HG02642 (cell line): ENCODE measurements around the gene ABTB2.
"Not testable (repeated sequence)": the region's sequence is repeated elsewhere in the genome, so short reads cannot be mapped to it uniquely, and the experiment has no call there.

Experiments used
- ATAC-seq: cut with Tn5 transposase; IDR thresholded peaks from one replicate; pipeline ENCODE4 v1.9.1; 2021; ENCODE audit warnings: mild to moderate bottlenecking; ENCODE audit not compliant: unreplicated experiment, poor library complexity

Gene ABTB2

DNA sequence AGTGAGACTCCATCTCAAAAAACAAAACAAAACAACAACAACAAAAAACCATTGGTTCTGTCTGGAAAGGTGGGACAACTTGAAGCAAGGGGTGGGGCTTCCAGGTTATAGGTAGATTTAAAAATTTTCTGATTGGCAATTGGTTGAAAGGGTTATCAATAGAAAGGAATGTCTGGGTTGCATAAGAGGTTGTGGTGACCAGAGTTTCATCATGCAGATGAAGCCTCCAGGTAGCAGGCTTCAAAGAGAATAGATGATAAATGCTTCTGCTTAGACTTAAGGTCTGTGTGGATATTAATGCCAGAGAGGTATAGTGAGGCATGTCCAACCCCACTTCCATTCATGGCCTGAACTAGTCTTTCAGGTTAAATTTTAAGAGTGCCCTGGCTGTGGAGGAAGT lies 135.8 kb downstream of the ABTB2 start:
- no peak for ATAC-seq

DNA sequence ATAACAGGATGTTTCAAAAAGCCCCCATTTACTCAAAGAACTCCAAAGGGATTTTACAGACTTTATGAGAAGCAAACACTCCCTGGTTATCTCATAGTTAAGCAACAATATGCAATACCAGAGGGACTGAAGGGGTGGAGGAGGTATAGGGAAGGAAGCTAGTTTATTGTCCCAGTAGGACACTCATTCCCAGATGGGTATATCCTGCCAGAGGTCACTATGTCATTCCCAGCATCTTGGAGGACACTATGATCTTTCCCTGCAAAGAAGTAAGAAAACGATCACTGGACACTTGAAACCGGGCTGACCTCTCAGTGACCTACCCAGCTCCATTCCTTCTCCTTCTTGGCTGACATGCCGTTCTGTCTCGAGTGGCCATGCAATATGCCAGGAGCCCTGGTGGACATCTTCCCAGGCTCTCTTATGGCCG lies 137.9 kb downstream of the ABTB2 start:
- ATAC-seq, result no peak

DNA sequence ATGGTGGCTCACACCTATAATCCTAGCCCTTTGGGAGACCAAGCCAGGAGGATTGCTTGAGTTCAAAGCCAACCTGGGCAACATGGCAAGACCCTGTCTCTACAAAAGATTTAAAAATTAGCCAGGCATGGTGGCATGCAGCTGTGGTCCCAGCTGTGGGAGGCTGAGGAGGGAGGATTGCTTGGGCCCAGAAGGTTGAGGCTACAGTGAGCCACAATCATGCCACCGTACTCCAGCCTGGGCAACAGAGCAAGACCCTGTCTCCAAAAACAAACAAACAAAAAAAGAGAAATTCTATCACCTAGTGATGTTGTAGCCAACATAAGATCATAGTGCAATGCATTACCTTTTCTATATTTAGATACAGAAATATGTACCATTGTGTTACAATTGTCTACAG lies 138.5 kb downstream of the ABTB2 start:
- no peak for ATAC-seq

DNA sequence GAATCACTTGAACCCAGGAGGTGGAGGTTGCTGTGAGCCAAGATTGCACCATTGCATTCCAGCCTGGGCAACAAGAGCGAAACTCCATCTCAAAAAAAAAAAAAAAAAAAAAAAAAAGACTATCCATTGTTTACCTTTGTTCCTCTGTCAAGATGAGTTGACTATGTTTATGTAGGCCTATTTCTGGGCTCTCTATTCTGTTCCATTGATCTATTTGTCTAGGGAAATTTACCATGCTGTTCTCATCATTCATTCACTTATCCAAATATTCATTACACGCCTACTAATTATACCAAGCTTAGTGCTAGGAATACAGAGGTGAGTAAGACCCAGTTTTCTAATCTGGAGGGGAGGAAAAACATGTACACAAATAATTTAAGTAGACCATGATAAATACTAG lies 139.1 kb downstream of the ABTB2 start:
- not testable (repeated sequence) for ATAC-seq

DNA sequence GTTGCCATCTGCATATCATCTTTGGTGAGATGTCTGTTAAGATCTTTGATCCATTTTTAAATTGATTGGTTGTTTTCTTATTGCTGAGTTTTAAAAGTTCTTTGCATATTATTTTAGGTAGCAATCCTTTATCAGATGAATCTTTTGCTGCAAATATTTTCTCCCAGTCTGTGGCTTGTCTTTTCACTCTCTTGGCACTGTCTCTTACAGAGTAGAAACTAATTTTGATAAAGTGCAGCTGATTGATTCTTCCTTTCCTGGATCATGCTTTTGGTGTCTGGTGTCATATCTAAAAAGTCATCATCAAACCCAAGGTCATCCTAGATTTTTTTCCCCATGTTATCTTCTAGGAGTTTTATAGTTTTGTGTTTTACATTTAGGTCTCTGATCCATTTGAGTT lies 139.7 kb downstream of the ABTB2 start:
- no peak for ATAC-seq

DNA sequence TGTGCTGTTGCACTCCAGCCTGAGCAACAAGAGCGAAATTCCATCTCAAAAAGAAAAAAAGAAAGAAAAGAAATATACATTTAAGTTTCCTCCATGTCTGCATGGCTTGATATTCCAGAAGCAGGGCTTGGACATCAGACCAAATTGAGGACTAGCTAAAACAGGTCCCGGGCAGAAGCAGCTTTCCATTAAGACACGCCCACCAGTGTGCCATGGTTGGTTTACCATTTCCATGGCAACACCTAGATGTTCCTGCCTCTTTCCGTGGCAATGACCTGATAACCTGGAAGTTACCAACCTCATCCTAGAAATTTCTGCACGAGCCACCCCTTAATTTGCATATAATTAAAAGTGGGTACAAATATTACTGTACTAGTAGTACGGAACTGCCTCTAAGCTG lies 141.1 kb downstream of the ABTB2 start:
- no peak for ATAC-seq

DNA sequence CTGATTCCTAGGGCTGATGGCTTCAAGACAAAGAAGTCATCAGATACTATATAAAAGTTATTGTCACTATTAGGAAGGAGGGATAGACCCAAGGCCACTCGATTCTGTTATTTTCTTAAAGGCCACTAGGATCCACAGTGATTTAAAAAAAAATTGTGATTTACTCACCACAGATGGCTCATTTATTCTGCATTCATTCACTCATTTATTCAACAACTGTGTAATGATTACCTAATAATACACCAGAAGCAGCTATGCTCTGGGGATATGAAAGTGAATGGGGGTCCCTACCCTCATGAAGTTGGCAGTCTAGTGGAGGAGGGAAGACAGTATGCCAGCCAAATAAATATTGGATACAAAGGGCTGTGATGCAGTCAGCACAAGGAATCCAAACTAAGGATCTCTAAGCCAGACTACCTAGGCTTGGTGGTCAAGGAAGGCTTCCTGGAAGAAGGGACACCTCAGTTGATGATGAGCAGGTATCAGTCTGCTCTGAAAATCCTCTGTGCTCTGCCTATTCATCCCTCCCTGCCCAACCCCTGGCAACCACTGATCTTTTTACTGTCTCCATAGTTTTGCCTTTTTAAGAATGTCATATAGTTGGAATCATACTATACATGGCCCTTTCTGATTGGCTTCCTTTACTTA lies 141.9 kb downstream of the ABTB2 start:
- no peak for ATAC-seq

DNA sequence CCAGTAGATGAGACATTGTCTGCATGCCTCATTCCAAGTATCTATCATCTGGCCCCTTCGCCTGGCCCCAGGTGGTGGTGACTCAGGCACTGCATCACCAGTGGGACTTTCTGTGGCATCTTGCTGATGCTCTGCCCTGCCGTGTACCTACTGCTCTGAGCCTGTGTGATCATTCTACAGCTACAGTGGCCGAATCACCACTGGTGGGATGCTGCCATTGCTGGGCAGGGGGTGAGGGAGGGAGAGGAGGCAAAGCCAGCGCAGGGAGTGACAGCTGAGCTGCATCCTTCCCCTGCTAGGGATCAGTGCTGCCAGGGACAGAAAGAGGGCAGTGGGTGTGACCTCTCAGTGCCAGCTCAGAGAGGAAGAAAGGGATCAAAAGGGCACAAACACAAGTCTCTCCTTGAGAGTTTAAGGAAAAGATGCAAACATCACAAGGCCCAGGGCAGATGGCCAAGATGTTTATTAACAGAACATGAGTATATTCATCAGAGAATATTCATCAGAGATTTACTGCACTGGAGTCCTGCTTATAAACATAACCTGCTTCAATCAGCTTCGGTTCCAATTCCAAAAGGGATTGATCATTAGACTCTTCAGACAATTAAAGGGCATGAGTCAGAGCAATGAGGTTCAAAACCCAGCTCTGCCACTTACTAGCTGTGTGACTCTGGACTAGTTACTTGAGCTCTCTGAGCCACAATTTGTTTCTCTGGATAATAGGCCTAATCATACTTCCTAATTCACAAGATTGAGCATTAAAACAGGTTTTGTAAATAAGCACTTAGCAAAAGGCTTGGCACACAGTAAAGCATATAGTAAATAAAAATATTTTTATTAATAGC lies 142.6 kb downstream of the ABTB2 start:
- peak; percentile 63 for ATAC-seq

DNA sequence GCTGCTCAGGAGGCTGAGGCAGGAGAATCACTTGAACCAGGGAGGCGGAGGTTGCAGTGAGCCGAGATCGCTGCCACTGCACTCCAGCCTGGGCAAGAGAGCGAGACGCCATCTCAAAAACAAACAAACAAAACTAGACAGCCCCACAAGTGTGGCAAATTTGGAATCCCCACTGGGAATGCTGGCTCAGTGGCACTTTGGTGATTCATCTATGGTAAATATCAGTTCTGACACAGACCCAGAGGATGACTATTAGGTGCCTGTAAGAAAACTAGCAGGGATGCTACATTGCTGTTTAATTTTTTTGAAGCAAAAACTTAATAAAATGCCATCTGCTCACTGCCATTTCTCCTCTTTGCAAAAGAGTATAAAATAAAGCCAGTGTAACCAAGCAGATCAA lies 144.4 kb downstream of the ABTB2 start:
- no peak for ATAC-seq

DNA sequence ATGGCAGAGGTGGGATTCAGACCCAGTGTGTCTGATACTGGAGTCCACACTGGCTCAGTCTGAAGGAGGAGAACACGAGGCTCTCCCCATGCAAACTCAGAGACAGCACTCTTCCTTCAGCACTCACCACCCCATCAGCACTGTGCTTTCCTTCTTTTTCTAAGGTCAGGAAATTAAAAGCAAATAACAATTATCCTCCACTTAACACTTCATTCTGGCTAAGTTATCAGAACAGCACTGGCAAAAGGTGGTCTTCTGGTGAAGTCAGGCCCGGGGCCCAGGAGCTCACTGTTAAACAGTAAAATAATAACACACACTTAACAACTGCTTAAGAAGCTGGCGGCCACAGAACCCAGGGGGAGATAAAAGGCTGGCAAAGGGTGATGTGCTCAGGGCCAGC lies 145.2 kb downstream of the ABTB2 start:
- no peak for ATAC-seq

DNA sequence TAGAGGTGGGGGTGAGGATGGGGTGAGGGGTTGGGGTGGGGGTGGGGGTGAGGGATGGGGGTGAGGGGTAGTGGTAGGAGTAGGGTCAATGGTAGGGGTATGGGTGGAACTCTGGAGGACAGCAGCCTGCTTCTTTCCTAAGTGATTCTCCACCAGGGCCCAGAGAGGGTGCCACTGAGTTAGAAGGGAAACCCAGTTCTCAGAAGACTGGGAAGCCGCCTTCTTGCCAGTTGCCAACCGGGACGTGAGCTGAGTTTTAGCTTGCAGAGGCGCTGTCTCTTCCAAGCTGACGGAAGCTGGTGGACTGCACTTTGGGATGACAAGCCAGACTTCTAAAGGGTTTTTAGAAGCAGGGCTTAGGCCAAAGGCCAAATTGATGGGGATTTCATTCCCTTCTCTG lies 148.0 kb downstream of the ABTB2 start:
- ATAC-seq, result no peak

DNA sequence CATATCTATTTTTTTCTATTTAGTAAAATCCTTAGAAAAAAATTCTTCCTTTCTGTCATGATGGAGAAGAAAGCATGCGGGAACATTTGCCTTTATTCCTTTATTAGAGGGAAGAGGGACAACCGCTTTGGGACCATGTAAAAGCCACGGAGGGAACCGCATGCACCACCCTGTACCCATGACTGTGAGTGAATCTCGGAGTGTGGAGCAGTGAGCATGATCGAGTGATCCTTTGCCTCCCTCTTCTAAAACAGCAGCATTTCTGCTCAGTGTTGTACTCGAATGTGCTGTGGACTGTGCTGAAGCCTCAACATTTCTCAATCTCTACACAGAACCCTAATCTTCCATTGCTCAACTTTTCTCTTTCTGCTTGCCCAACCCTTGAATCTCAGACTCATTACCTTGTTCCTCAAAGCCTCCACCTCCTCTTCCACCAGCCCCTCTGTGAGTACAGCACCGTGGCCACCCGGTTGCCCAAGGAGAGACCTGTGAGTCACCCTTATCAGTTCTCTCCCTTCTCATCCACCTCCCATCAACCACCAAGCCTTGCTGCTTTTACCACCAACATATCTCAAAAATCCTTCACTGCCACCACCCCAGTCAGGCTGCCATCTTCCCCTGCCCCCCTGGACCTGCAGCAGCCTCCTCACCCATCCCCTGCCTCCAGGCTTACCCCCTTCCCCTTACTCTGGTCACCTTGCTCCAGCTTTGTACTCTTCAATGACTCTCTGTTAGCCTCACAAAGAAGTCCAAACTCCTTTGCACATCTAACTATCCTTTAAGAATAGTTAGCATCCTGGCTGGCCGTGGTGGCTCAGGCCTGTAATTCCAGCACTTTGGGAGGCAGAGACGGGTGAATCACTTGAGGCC lies 149.3 kb downstream of the ABTB2 start:
- no peak for ATAC-seq

DNA sequence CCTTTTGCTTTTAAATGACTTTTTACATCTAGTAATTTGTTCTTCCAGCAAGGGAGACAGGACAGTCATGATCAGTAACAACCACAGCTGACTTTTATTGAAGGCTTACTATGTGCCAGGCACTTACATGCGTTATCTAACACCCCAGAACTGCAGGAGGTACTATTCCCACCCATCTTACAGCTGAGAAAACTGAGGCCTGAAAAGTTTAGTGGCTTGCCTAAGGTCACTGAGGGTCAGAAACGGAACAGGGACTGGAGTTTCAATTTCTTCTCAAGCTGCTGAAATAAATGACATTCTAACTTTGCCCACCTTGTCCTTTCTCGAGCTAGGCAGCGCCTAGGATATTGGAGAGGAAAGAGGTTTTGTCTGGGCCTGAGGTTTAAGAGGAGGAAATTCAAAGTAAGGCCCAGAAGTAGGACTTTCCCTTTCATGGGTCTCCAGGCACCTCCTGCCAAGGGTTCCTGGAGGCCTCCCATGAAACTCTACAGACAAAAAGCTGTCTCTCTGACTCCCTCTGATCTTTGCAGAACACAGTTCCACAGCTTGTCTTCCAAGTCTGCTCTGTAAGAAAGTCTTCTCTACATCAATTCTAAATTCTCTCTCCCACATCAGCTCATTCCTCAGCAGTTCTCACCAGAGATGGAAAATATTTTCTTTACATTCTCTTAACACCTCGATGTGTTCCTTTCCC lies 150.2 kb downstream of the ABTB2 start:
- no peak for ATAC-seq

DNA sequence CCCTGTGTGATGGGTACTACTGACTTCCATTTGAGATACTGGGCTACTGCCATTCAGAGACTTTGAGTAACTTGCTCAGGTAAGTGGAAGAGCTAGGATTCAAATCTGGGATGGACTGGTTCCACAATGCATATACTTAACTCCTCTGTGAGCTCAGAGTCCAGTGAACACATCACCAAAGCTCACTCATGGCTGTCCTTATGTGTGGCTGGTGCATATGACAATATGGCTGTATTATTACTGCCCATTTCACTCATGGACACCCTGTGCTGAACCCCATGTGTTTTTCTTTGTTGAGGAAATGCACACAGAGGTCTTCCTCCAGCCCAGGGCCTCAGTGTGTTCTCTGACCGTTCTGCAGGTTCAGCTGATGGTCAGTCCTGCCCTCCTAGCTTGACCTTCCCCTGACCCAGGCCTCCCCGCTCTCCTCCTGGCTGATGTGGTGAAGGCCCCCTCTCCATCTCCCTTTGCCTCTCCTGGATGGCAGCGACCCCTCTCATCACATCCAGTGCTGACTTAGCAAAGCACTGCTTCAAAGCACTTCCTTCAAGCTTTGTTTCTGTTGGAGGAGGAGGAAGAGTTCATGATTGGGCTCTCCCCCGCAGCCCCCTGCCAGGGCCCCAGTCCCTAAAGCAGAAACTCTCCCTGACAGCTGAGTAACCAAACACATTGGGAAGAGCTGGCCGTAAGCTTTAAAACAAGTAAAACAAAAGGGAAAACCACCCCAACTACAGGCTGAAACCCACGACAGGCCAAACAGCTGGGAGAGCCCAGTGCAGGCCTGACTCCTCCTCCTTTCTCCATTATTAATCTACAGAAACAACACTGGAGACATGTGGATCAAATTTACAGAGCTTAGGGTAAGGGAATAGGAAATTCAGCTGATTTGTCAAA lies 151.2 kb downstream of the ABTB2 start:
- ATAC-seq, result no peak

DNA sequence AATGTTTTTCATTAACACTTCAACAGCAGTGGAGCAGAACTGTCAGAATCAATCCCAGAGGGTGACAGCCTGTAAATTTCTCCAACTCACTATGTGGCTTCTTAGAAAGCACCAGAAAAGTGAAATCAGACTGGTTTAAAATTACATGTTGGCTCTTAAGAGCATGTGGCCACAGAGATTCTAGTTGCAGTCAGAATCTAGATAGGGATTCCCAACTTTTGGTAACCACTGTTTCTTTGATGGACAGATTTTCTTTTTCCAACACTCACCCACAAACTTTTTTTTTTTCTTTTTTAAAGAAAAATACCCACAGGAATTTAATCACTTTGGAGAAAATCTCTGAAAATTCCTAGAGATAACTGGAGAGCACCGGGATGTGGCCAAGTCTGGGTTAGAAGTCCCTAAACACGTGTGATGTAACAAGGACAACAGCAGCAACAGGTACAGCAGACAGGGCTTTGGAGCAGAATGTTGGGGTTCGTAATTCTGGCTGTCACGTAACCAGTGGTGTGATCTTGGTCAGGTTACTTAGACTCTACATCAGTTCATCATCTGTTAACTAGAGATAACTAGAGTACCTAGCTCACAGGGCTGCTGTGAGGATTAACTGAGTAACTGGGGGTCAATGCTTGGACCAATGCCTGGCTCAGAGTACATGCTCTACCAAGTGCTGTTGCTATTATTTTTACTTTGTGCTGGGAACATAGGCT lies 152.3 kb downstream of the ABTB2 start:
- no peak for ATAC-seq

DNA sequence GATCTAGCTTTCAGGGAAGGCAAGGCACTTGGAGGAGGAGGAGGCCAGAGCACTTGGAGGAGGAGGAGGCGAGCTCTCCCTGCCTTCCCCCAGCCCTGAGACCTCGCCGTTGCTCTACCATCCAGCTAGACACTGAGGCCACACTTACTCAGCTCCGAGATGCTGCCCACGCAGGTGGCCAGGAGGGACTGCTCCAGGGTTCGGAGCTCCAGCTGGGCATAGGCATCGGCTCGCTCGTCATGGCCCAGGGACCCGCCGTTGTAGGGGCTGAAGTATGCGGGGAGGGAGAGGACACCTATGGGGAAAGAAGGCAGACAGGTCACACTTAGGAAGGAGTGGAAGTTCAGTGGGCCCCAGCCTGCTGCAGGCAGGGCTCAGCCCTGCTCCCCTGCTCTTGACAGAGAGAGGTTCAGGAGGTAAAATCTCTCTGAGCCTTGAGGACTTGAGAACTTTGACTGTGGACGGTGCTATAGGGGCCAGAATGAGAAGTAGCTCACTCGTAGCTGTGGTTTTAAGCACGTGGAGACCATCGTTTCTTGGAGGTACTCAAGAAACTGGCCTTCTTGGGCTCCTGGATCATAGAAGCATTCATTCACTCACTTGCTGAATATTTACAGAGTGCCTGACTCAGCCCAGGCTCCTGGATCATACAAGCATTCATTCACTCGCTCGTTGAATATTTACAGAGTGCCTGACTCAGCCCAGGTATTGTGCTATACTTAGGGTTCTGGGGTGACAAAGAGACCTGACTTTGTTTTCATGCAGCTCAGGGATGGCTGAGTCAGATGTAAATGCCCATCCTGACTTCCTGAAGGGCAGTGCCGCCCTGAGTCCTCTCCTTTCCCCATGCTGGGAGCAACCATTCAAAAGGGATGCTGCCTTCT lies 153.2 kb downstream of the ABTB2 start:
- no peak for ATAC-seq

DNA sequence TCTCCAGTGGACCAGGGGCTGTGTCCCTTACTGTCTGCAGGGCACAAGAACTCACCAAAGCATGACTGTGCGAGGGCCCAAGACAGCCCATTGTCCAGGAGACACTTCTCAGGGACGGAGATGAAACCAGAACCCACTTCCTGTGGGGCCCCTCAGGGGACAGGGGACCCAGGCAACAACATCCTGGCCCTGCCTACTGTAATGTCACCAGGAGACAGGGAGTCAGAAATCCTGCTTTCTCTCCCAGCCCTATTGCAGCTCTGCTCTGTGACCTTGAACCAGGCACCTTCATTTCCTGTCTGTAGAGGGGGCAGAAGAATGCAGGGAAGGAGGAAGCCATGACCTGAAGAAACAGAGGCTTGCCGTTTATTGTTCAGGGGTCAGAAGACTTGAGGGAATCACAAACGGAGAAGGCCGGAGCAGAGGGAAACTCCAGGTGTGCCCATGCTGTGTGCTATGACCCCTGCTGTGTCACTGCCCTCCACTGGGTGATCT lies 154.4 kb downstream of the ABTB2 start:
- peak; percentile 54 for ATAC-seq

DNA sequence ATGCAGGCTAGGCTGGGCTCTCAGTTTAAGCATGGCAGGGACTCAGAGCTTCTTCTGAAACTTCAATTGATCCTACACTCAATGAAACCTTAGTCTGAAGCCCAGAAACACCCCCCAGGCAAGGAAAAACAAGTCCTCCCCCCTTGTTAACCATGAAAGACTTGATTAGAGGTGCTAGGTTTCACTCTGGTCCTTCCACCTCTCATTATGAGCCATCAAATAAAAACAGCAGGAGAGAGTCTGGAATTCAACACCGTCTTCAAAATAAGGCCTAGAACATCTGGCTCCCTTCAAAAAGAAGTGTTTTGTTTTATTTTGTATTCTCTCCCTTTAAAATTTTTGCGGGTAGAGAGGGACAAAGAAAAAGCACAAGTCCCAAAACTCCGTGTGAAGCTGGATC lies 156.7 kb downstream of the ABTB2 start:
- no peak for ATAC-seq
